Neural crest cell (in vitro differentiated cells): ENCODE data around the gene ARHGEF18. TPM values are rescaled to one million over a fixed set of nuclear protein-coding genes. Genes with fewer than 3 reads are reported as not detected.

Source experiments
- DNase-seq: peaks from one replicate; pipeline ENCODE4 v3.0.0; 2021; ENCODE audit warnings: low read depth, mixed read lengths, low spot score
- H3K27ac Mint-ChIP-seq: one replicate; pipeline ENCODE4 v1.8.0; 2021; ENCODE audit warnings: mild to moderate bottlenecking, mixed read lengths; ENCODE audit not compliant: unreplicated experiment
- H3K27me3 Mint-ChIP-seq: 2 replicates; pipeline ENCODE4 v1.8.0; 2021; ENCODE audit warnings: low read depth, mild to moderate bottlenecking, mixed read lengths
- H3K36me3 Mint-ChIP-seq: 2 replicates; pipeline ENCODE4 v1.8.0; 2021; ENCODE audit warnings: low read depth, mild to moderate bottlenecking, mixed read lengths
- H3K4me1 Mint-ChIP-seq: 2 replicates; pipeline ENCODE4 v1.8.0; 2021; ENCODE audit warnings: mixed read lengths
- H3K4me3 Mint-ChIP-seq: one replicate; pipeline ENCODE4 v1.8.0; 2021; ENCODE audit warnings: mild to moderate bottlenecking, mixed read lengths
- H3K9me3 Mint-ChIP-seq: 2 replicates; pipeline ENCODE4 v1.8.0; 2021; ENCODE audit warnings: mixed read lengths
- total RNA-seq: library from RNA; stranded (reverse); gene quantifications from 2 replicates; pipeline ENCODE4 v1.2.1, GENCODE V29; 2021
- TF ChIP-seq, protein P1 (sequence below): fragments of 200-600 bp; sonication (generic); conservative IDR thresholded peaks from 2 replicates; pipeline ENCODE4 v1.5.0; 2021; ENCODE audit warnings: antibody characterized with exemption, mild to moderate bottlenecking

Gene ARHGEF18
- total RNA-seq, 1 donor from 2014 or later = 36.5 TPM

DNA sequence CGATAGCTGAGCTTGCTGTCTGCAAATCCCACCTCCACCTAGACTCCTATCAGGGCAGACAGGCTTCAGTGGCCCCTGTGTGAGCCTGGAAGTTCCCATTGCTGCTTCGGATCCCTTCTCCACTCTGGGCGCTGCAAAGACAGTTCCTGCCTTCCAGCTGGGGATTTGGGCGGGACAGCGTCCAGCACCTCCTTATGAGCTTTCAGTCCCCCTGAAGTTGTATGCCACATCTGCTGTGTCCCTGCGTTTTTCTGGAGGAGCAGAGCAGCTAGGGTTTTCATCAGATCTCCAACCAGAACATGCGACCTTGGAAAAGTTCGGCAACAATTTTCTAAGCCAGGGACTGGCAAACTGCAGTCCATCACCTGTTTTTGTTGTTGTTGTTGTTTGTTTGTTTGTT, 38.0 kb downstream of the ARHGEF18 start:
- DNase-seq = no peak
- H3K4me1 Mint-ChIP-seq = no peaks in the 10 kb centered on the region
- H3K27me3 Mint-ChIP-seq = no peaks in the 10 kb centered on the region
- no peak overlapping the region for H3K27ac Mint-ChIP-seq
- no peaks in the 10 kb centered on the region for H3K9me3 Mint-ChIP-seq
- H3K36me3 Mint-ChIP-seq = no peaks in the 10 kb centered on the region
- H3K4me3 Mint-ChIP-seq = no peak overlapping the region
- TF ChIP-seq, protein P1, sequence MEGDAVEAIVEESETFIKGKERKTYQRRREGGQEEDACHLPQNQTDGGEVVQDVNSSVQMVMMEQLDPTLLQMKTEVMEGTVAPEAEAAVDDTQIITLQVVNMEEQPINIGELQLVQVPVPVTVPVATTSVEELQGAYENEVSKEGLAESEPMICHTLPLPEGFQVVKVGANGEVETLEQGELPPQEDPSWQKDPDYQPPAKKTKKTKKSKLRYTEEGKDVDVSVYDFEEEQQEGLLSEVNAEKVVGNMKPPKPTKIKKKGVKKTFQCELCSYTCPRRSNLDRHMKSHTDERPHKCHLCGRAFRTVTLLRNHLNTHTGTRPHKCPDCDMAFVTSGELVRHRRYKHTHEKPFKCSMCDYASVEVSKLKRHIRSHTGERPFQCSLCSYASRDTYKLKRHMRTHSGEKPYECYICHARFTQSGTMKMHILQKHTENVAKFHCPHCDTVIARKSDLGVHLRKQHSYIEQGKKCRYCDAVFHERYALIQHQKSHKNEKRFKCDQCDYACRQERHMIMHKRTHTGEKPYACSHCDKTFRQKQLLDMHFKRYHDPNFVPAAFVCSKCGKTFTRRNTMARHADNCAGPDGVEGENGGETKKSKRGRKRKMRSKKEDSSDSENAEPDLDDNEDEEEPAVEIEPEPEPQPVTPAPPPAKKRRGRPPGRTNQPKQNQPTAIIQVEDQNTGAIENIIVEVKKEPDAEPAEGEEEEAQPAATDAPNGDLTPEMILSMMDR = no peak

DNA sequence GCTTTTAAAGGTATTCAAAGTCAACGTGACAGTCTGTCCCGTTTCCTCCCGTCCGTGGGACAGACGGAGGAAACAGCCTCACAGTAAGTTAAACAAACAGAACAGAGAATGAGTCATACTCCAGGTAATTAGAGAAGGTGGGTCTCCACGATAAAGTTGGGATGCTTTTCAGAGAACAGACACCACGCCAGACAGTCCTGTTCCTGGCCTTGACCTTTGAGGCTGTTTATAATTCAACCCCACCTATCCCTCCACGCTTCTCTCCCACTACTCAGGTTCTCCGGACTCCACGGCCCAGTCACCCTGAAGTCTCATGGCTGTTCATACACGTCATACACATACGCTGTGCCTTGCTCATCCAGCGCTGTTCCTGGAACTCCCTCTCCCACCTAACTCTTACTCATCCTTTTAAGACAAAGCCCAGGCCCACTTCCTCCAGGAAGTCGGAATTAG, 42.5 kb downstream of the ARHGEF18 start:
- Mint-ChIP-seq H3K4me3 (peak overlapping the region; percentile 3), H3K9me3 (no peaks in the 10 kb centered on the region), H3K27ac (no peak overlapping the region), H3K4me1 (peaks cover 8% of the 10 kb centered on the region), H3K36me3 (no peaks in the 10 kb centered on the region), H3K27me3 (no peaks in the 10 kb centered on the region)
- TF ChIP-seq, protein P1 = no peak
- DNase-seq = no peak

DNA sequence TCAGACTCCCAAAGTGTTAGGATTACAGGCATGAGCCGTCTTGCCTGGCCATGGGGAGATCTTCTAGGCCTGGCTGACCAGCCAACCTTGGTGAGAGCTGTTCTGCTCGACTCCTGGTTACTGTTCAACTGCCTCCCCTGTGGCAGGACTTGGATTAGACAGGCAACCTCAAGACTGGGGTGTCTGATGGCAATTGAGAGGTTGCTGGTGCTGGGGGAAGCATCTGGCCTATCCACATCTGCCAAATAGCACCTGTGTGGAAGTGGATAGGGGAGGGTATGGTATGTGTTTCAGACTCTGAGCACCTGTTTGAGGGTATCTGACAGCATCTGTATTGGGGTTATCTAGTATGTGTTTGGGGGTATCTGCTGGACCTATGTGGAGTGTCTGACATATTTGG, 44.7 kb downstream of the ARHGEF18 start:
- DNase-seq = no peak
- H3K4me3 Mint-ChIP-seq = peak overlapping the region; percentile 93
- H3K36me3 Mint-ChIP-seq = no peaks in the 10 kb centered on the region
- TF ChIP-seq, protein P1 = no peak
- H3K4me1 Mint-ChIP-seq = peaks cover 9% of the 10 kb centered on the region
- H3K9me3 Mint-ChIP-seq = no peaks in the 10 kb centered on the region
- H3K27ac Mint-ChIP-seq = no peak overlapping the region
- no peaks in the 10 kb centered on the region for H3K27me3 Mint-ChIP-seq

DNA sequence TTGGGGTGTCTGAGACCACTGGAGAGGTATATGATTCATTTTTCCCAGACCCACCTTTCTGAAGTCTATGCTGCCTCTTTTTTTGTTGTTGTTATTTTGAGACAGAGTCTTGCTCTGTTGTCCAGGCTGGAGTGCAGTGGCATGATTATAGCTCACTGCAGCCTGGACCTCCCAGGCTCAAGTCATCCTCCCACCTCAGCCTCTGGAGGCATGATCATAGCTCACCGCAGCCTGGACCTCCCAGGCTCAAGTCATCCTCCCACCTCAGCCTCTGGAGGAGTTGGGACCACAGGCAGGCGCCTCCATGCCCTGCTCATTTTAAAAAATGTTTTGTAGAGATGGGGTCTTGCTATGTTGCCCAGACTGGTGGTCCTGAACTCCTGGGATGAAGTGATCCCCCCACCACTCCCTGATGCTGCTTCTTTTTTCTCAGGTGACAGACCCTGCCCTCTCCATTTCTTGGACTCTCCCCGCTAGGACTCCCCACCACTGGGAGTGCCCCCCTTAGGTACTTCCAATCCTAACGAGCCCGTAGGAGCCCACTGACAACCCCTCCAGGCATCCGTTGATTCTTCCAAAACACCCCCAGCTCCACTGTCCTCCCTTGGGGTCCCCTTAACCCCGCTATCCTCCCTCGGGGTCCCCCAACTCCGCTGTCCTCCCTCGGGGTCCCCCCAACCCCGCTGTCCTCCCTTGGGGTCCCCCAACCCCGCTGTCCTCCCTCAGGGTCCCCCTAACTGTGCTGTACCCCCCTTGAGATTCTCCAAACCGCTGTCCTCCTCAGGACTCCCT, 45.4 kb downstream of the ARHGEF18 start:
- Mint-ChIP-seq H3K4me3 (peak overlapping the region; percentile 93), H3K27me3 (no peaks in the 10 kb centered on the region), H3K27ac (no peak overlapping the region), H3K36me3 (no peaks in the 10 kb centered on the region), H3K9me3 (no peaks in the 10 kb centered on the region), H3K4me1 (peaks cover 15% of the 10 kb centered on the region)
- TF ChIP-seq, protein P1 = no peak
- DNase-seq = no peak

DNA sequence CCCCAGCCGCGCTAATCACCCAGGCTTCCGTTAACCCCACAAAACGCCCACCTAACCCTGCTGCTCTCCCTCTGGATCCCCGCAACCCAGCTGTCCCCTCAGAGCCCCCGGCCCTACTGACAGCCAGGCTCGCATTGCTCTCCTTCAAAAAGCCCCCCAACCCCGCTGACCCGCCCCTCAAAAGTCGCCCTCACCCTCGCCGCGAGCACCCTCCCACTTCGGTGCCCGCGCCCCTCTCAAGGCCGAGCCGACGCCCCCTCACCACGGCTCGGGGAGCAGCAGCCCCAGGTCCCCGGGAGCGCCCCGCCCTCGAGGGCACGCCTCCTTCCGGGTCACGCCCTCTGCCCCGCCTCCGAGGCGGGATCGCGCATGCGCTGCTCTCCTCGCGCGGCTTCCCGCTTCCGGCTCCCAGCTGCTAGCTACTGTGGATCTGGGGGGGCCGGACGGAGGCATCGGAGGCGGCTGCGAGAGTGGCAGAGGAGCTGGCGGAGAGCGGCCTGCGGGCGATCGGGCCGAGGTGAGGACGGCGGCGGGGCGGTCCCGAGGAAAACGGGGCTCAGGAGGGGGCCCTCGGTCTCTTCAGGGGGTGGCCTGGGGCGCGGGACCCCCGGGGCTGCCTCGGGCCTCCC, 46.1 kb downstream of the ARHGEF18 start:
- Mint-ChIP-seq H3K4me3 (peak overlapping the region; percentile 93), H3K27ac (no peak overlapping the region), H3K27me3 (no peaks in the 10 kb centered on the region), H3K9me3 (no peaks in the 10 kb centered on the region), H3K36me3 (no peaks in the 10 kb centered on the region), H3K4me1 (peaks cover 17% of the 10 kb centered on the region)
- peak; percentile 90 for DNase-seq
- TF ChIP-seq, protein P1 = no peak
